ENCODE measurements around the gene ADAMTS12. TPM values are rescaled to one million over a fixed set of nuclear protein-coding genes. Genes with fewer than 3 reads are reported as not detected.

ADAMTS12 gene
- total RNA-seq, 1 experiment from 2014 or later: 0.18 TPM

DNA sequence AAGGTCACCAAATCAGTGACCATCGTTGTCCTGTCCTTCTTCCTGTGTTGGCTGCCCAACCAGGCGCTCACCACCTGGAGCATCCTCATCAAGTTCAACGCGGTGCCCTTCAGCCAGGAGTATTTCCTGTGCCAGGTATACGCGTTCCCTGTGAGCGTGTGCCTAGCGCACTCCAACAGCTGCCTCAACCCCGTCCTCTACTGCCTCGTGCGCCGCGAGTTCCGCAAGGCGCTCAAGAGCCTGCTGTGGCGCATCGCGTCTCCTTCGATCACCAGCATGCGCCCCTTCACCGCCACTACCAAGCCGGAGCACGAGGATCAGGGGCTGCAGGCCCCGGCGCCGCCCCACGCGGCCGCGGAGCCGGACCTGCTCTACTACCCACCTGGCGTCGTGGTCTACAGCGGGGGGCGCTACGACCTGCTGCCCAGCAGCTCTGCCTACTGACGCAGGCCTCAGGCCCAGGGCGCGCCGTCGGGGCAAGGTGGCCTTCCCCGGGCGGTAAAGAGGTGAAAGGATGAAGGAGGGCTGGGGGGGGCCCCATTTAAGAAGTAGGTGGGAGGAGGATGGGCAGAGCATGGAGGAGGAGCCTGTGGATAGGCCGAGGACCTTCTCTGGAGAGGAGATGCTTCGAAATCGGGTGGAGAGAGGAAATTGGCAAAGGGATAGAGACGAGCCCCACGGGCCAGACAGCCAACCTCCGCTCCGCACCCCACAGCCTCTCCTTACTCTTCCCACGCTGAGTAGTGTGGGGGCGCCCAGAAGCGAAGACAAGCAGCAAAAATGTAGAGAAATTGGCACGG lies 46.1 kb upstream of the ADAMTS12 start:
- Histone ChIP-seq H3K4me3 (ENCODE audit: low read length) (no peak overlapping the region), H4K20me1 (ENCODE audit: low read length) (no peaks in the 10 kb centered on the region), H3K36me3 (ENCODE audit: low read depth, low read length) (no peaks in the 10 kb centered on the region), H3K4me2 (ENCODE audit: low read length) (no peak overlapping the region), H3K27ac (ENCODE audit: low read length) (no peak overlapping the region), H3K9me2 (replicated peaks; ENCODE audit: low read length) (no peaks in the 10 kb centered on the region), H2AFZ (ENCODE audit: low read length) (no peak overlapping the region), H3K9me3 (ENCODE audit: low read length) (no peaks in the 10 kb centered on the region), H3F3A (ENCODE audit: low read length, unreplicated experiment) (no peaks in the 10 kb centered on the region), H3K4me1 (ENCODE audit: insufficient read depth, low read length) (peaks cover 14% of the 10 kb centered on the region), H3K79me2 (ENCODE audit: low read length) (no peaks in the 10 kb centered on the region), H3K27me3 (ENCODE audit: low read length) (no peaks in the 10 kb centered on the region), H3K9ac (ENCODE audit: low read length) (no peak overlapping the region)
- ATAC-seq: no peak
- CTCF ChIA-PET: no interaction called here
- intact Hi-C loops (cut with micrococcal nuclease): no loop called here
- no peak for DNase-seq
- no peak for TF ChIP-seq EZH2phosphoT487 (IDR thresholded peaks at IDR 0.05; ENCODE audit: borderline replicate concordance, low read length)
- no peak for TF ChIP-seq CTCF (conservative IDR thresholded peaks at IDR 0.05; ENCODE audit: low read depth, low read length)
- TF ChIP-seq EZH2 (IDR thresholded peaks at IDR 0.05; ENCODE audit: low read length, unreplicated experiment): no peak
- POLR2A ChIA-PET (ENCODE audit: unreplicated experiment): no interaction called here
- no TSS peak for BruUV-seq (replicated peaks)

DNA sequence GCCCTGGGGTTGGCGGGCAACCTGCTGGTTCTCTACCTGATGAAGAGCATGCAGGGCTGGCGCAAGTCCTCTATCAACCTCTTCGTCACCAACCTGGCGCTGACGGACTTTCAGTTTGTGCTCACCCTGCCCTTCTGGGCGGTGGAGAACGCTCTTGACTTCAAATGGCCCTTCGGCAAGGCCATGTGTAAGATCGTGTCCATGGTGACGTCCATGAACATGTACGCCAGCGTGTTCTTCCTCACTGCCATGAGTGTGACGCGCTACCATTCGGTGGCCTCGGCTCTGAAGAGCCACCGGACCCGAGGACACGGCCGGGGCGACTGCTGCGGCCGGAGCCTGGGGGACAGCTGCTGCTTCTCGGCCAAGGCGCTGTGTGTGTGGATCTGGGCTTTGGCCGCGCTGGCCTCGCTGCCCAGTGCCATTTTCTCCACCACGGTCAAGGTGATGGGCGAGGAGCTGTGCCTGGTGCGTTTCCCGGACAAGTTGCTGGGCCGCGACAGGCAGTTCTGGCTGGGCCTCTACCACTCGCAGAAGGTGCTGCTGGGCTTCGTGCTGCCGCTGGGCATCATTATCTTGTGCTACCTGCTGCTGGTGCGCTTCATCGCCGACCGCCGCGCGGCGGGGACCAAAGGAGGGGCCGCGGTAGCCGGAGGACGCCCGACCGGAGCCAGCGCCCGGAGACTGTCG lies 45.4 kb upstream of the ADAMTS12 start:
- H3K9ac ChIP-seq (ENCODE audit: low read length): no peak overlapping the region
- no peak overlapping the region for H3K4me2 ChIP-seq (ENCODE audit: low read length)
- no peak for ATAC-seq
- no peaks in the 10 kb centered on the region for H4K20me1 ChIP-seq (ENCODE audit: low read length)
- H3K36me3 ChIP-seq (ENCODE audit: low read depth, low read length): no peaks in the 10 kb centered on the region
- H3K4me1 ChIP-seq (ENCODE audit: insufficient read depth, low read length): peaks cover 14% of the 10 kb centered on the region
- H3K9me3 ChIP-seq (ENCODE audit: low read length): no peaks in the 10 kb centered on the region
- intact Hi-C loops (cut with micrococcal nuclease): no loop called here
- TF ChIP-seq EZH2 (IDR thresholded peaks at IDR 0.05; ENCODE audit: low read length, unreplicated experiment) (no peak), EZH2phosphoT487 (IDR thresholded peaks at IDR 0.05; ENCODE audit: borderline replicate concordance, low read length) (no peak), CTCF (conservative IDR thresholded peaks at IDR 0.05; ENCODE audit: low read depth, low read length) (no peak)
- no peak overlapping the region for H3K4me3 ChIP-seq (ENCODE audit: low read length)
- ChIA-PET POLR2A (ENCODE audit: unreplicated experiment) (no interaction called here), CTCF (no interaction called here)
- H3F3A ChIP-seq (ENCODE audit: low read length, unreplicated experiment): no peaks in the 10 kb centered on the region
- DNase-seq: no peak
- no peaks in the 10 kb centered on the region for H3K9me2 ChIP-seq (replicated peaks; ENCODE audit: low read length)
- no peaks in the 10 kb centered on the region for H3K79me2 ChIP-seq (ENCODE audit: low read length)
- no peak overlapping the region for H3K27ac ChIP-seq (ENCODE audit: low read length)
- no peak overlapping the region for H2AFZ ChIP-seq (ENCODE audit: low read length)
- H3K27me3 ChIP-seq (ENCODE audit: low read length): no peaks in the 10 kb centered on the region
- no TSS peak for BruUV-seq (replicated peaks)
